OCI-LY7 (cell line): Measurements from ENCODE around the gene RAB6C.
"Not testable (repeated sequence)": the region's sequence is repeated elsewhere in the genome, so short reads cannot be mapped to it uniquely, and the experiment has no call there.

Experiments used
- EZH2phosphoT487 ChIP-seq: fragments of 200-600 bp; sonication (generic); IDR thresholded peaks from 2 replicates; pipeline ENCODE4 v1.6.1; 2018; ENCODE audit warnings: low read depth, borderline replicate concordance, mild to moderate bottlenecking, mixed run types, antibody characterized with exemption, low read length, moderate library complexity, mixed read lengths
- TF ChIP-seq, protein P1 (sequence below): fragments of 200-600 bp; sonication (generic); conservative IDR thresholded peaks from 2 replicates; pipeline ENCODE4 v1.5.1; 2014; ENCODE audit warnings: mild to moderate bottlenecking, antibody characterized with exemption, low read length, moderate library complexity, mixed read lengths

GRCh38 chr2:130020069-130020468, 40.6 kb downstream of the RAB6C start:
- TF ChIP-seq, protein P1, sequence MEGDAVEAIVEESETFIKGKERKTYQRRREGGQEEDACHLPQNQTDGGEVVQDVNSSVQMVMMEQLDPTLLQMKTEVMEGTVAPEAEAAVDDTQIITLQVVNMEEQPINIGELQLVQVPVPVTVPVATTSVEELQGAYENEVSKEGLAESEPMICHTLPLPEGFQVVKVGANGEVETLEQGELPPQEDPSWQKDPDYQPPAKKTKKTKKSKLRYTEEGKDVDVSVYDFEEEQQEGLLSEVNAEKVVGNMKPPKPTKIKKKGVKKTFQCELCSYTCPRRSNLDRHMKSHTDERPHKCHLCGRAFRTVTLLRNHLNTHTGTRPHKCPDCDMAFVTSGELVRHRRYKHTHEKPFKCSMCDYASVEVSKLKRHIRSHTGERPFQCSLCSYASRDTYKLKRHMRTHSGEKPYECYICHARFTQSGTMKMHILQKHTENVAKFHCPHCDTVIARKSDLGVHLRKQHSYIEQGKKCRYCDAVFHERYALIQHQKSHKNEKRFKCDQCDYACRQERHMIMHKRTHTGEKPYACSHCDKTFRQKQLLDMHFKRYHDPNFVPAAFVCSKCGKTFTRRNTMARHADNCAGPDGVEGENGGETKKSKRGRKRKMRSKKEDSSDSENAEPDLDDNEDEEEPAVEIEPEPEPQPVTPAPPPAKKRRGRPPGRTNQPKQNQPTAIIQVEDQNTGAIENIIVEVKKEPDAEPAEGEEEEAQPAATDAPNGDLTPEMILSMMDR, result not testable (repeated sequence)
- not testable (repeated sequence) for TF ChIP-seq EZH2phosphoT487
